ENCODE measurements around the gene PLOD3. TPM values are rescaled to one million over a fixed set of nuclear protein-coding genes. Genes with fewer than 3 reads are reported as not detected.

PLOD3 gene
- total and polyA plus RNA-seq, 2 of the 8 experiments (the other 6 are each of a cell fraction or from before 2014, with no cell fraction given), result 28.4 to 47.2 TPM

DNA sequence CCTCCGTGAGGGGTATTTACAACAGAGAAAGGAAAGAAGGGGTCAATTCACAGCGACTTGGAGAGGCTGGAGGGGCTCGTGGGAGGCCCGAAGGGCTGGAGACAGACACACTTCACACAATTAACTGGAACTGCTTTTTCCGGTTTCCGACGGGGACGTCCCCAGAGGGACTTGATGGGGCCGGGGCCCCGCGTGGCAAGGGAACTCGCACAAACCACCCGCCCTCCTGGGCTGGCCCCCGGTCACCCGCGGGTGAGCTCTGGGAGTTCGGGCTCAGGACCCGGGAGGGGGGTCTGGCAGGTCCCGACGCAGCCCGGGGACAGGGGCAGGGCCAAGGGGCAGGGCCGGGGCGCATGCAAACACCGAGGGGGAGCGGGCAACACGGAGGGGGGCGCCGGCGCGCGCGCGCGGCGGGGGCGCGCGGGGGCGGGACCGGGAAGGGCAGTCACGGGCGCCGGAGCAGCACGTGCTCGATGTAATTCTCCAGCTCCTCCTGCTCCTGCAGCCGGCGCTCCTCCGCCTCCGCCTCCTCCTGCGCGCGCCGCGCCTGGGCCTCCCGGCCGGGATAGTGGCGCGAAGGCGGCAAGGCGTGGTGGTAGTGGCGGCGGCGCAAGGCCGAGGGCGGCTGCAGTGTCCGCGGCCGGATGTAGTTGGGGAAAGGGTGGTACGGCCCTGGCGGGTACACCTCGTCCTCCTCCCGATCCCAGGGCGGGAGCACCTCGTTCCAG lies 54.7 kb downstream of the PLOD3 start (continued):
- TF ChIP-seq KDM5A (IDR thresholded peaks at IDR 0.05; ENCODE audit: low read length), result no peak
- TF ChIP-seq BRCA1 (IDR thresholded peaks at IDR 0.05; ENCODE audit: low read depth, low read length), result no peak
- peak; percentile 29; the same call in 1 of the 2 replicates for TF ChIP-seq POLR2AphosphoS5 (IDR thresholded peaks at IDR 0.05; ENCODE audit: low read depth, low read length)
- TF ChIP-seq JUND (IDR thresholded peaks at IDR 0.05; ENCODE audit: low read length), result no peak
- no peak for TF ChIP-seq CHD1 (IDR thresholded peaks at IDR 0.05; ENCODE audit: low read depth, low read length)
- no peak for TF ChIP-seq RFX5 (IDR thresholded peaks at IDR 0.05; ENCODE audit: borderline replicate concordance, low read depth, low read length)
- TF ChIP-seq TEAD4 (IDR thresholded peaks at IDR 0.05; ENCODE audit: low read depth, low read length), result no peak
- no peak for TF ChIP-seq RAD21 (IDR thresholded peaks at IDR 0.05 in 1 of 2, conservative IDR thresholded peaks at IDR 0.05 in 1 of 2; ENCODE audit: low read depth in 2 of 2, low read length in 2 of 2)
- peak; percentile 52; the same call in 1 of the 2 replicates for TF ChIP-seq EGR1 (IDR thresholded peaks at IDR 0.05; ENCODE audit: borderline replicate concordance, low read depth, low read length)
- no peak for TF ChIP-seq ATF3 (IDR thresholded peaks at IDR 0.05; ENCODE audit: insufficient read depth, low read depth, low read length)
- no peak for TF ChIP-seq HDAC6 (IDR thresholded peaks at IDR 0.05; ENCODE audit: low read depth, low read length)
- TF ChIP-seq RNF2 (IDR thresholded peaks at IDR 0.05; ENCODE audit: borderline replicate concordance, low read depth, low read length, missing control alignments, poor library complexity, severe bottlenecking), result no peak
- TF ChIP-seq GABPA (IDR thresholded peaks at IDR 0.05; ENCODE audit: borderline replicate concordance, insufficient read depth, low read length), result peak; percentile 50; the same call in 1 of the 2 replicates
- TF ChIP-seq EZH2 (IDR thresholded peaks at IDR 0.05; ENCODE audit: low read depth, low read length, severe bottlenecking), result peak; percentile 8
- TF ChIP-seq JUN (IDR thresholded peaks at IDR 0.05; ENCODE audit: low read depth, low read length), result no peak
- no peak for TF ChIP-seq TCF12 (IDR thresholded peaks at IDR 0.05; ENCODE audit: low read depth, low read length)
- TF ChIP-seq E2F6 (IDR thresholded peaks at IDR 0.05), result peak; percentile 94
- TF ChIP-seq EP300 (IDR thresholded peaks at IDR 0.05; ENCODE audit: borderline replicate concordance in 1 of 2, low read depth in 2 of 2, low read length in 2 of 2), result 0 out of 3 replicates have a peak, but pooled peaks of 1 of the 2 experiments have one; percentile 11
- 0 out of 2 replicates have a peak, but pooled peaks have one; percentile 15 for TF ChIP-seq NRF1 (IDR thresholded peaks at IDR 0.05; ENCODE audit: low read depth, low read length)
- no peak for TF ChIP-seq CTBP2 (IDR thresholded peaks at IDR 0.05; ENCODE audit: borderline replicate concordance, insufficient read depth, insufficient read length, low read length)
- 0 out of 4 replicates have a peak, but pooled peaks of 1 of the 2 experiments have one; percentile 52 for TF ChIP-seq HDAC2 (IDR thresholded peaks at IDR 0.05; ENCODE audit: borderline replicate concordance in 1 of 2, low read depth in 2 of 2, low read length in 2 of 2)
